Upper lobe of left lung (tissue), 4 donors: ENCODE measurements around the gene ITM2C.

Experiments
- POLR2A ChIP-seq, 4 donors: fragments of 450-650 bp; IDR thresholded peaks; one replicate each; pipeline ENCODE4 v1.5.1; 2016 to 2017; ENCODE audit warnings: antibody characterized with exemption in 4 of 4, mild to moderate bottlenecking in 2 of 4
- POLR2AphosphoS5 ChIP-seq, 2 donors: sonication (generic); formaldehyde crosslinking; IDR thresholded peaks; one replicate each; pipeline ENCODE4 v1.5.1; 2017; ENCODE audit warnings: antibody characterized with exemption in 2 of 2
- TF ChIP-seq, protein P1 (sequence below), 6 experiments: fragments of 450-650 bp in 4 of 6; fragments of 200-600 bp in 2 of 6; sonication (generic) in 2 of 6; IDR thresholded peaks; one replicate each; pipeline ENCODE4 v1.5.1; 2016 to 2019; ENCODE audit warnings: antibody characterized with exemption in 6 of 6

DNA sequence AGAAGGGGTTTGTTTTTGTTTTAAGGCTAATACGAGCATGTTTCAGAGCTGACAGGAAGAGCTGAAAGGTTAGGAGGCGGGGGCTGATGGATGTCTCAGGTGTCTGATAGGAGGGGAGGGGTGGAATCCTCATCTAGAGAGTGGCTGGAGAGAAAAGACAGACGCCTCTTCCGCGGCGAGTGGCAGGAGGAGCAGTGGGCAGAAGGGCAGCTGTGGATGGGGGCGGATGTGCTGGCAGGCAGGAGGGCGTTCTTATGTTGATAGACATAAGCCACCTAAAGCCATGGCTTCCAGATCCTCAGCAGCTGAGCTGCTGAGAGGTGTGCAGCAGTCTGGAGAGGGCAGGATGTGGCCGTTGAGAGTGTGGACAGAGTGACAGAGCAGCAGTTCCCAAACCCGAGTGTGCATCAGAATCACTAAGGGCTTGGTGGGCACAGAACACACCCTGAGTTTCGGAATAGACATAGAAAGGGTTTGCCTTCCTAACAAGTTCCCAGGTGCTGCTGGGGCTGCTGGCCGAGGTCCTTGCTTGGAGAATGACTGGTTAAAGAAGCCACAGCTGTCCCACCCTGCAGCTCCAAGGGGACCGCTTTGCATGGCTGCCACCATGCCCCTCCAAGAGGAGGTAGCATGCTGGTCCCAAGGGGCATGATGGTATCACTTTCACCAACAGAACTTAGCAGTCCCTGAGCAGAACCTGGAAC lies 3.0 kb upstream of the ITM2C start:
- TF ChIP-seq, protein P1, sequence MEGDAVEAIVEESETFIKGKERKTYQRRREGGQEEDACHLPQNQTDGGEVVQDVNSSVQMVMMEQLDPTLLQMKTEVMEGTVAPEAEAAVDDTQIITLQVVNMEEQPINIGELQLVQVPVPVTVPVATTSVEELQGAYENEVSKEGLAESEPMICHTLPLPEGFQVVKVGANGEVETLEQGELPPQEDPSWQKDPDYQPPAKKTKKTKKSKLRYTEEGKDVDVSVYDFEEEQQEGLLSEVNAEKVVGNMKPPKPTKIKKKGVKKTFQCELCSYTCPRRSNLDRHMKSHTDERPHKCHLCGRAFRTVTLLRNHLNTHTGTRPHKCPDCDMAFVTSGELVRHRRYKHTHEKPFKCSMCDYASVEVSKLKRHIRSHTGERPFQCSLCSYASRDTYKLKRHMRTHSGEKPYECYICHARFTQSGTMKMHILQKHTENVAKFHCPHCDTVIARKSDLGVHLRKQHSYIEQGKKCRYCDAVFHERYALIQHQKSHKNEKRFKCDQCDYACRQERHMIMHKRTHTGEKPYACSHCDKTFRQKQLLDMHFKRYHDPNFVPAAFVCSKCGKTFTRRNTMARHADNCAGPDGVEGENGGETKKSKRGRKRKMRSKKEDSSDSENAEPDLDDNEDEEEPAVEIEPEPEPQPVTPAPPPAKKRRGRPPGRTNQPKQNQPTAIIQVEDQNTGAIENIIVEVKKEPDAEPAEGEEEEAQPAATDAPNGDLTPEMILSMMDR (IDR thresholded peaks at IDR 0.05), result no peak
- TF ChIP-seq POLR2A (IDR thresholded peaks at IDR 0.05) (no peak), POLR2AphosphoS5 (IDR thresholded peaks at IDR 0.05) (no peak)
